Measurements from ENCODE around the gene KMT5B. TPM values are rescaled to one million over a fixed set of nuclear protein-coding genes. Genes with fewer than 3 reads are reported as not detected.

Gene KMT5B
- total RNA-seq, 1 donor from 2014 or later: 32.1 TPM

- Mint-ChIP-seq H3K36me3 (ENCODE audit: low read depth) (peaks cover 2% of the 10 kb centered on the region), H3K9me3 (no peaks in the 10 kb centered on the region), H3K27ac (no peak overlapping the region), H3K4me3 (no peak overlapping the region), H3K27me3 (ENCODE audit: insufficient read depth) (no peaks in the 10 kb centered on the region), H3K4me1 (ENCODE audit: low read depth) (peaks cover 22% of the 10 kb centered on the region)
- intact Hi-C loops (cut with micrococcal nuclease): no loop called here
- no peak for DNase-seq (ENCODE audit: low spot score)
These were observed 20.1 kb downstream of the KMT5B start for GRCh38 chr11:68193018-68193417.

GRCh38 chr11:68191661-68192579 lies 21.2 kb downstream of the KMT5B start:
- DNase-seq (ENCODE audit: low spot score): no peak
- Mint-ChIP-seq H3K27me3 (ENCODE audit: insufficient read depth) (no peaks in the 10 kb centered on the region), H3K4me1 (ENCODE audit: low read depth) (peaks cover 22% of the 10 kb centered on the region), H3K36me3 (ENCODE audit: low read depth) (peaks cover 5% of the 10 kb centered on the region), H3K9me3 (no peaks in the 10 kb centered on the region), H3K27ac (no peak overlapping the region), H3K4me3 (no peak overlapping the region)
- intact Hi-C loops (cut with micrococcal nuclease): no loop called here

- H3K4me3 Mint-ChIP-seq: no peak overlapping the region
- intact Hi-C loops (cut with micrococcal nuclease): no loop called here
- H3K36me3 Mint-ChIP-seq (ENCODE audit: low read depth): peaks cover 5% of the 10 kb centered on the region
- no peak for DNase-seq (ENCODE audit: low spot score)
- H3K9me3 Mint-ChIP-seq: no peaks in the 10 kb centered on the region
- peaks cover 17% of the 10 kb centered on the region for H3K4me1 Mint-ChIP-seq (ENCODE audit: low read depth)
- H3K27me3 Mint-ChIP-seq (ENCODE audit: insufficient read depth): no peaks in the 10 kb centered on the region
- H3K27ac Mint-ChIP-seq: no peak overlapping the region
These were observed 23.2 kb downstream of the KMT5B start for GRCh38 chr11:68189888-68190287.

- Mint-ChIP-seq H3K36me3 (ENCODE audit: low read depth) (peaks cover 6% of the 10 kb centered on the region), H3K27me3 (ENCODE audit: insufficient read depth) (no peaks in the 10 kb centered on the region), H3K27ac (no peak overlapping the region), H3K4me1 (ENCODE audit: low read depth) (peaks cover 17% of the 10 kb centered on the region), H3K4me3 (no peak overlapping the region), H3K9me3 (no peaks in the 10 kb centered on the region)
- intact Hi-C loops (cut with micrococcal nuclease): no loop called here
- DNase-seq (ENCODE audit: low spot score): no peak
These were observed 24.0 kb downstream of the KMT5B start for GRCh38 chr11:68189082-68189481.

- no peak overlapping the region for H3K27ac Mint-ChIP-seq
These were observed 27.0 kb downstream of the KMT5B start for GRCh38 chr11:68186061-68186460.

GRCh38 chr11:68181719-68182451 lies 31.2 kb downstream of the KMT5B start:
- no peak overlapping the region for H3K4me3 Mint-ChIP-seq
- no peaks in the 10 kb centered on the region for H3K27me3 Mint-ChIP-seq (ENCODE audit: insufficient read depth)
- peaks cover 4% of the 10 kb centered on the region for H3K4me1 Mint-ChIP-seq (ENCODE audit: low read depth)
- DNase-seq (ENCODE audit: low spot score): no peak
- intact Hi-C loops (cut with micrococcal nuclease): no loop called here
- no peak overlapping the region for H3K27ac Mint-ChIP-seq
- H3K9me3 Mint-ChIP-seq: no peaks in the 10 kb centered on the region
- H3K36me3 Mint-ChIP-seq (ENCODE audit: low read depth): peaks cover 18% of the 10 kb centered on the region

More at GRCh38 chr11:68186061-68186460, 27.0 kb downstream of the KMT5B start:
- Mint-ChIP-seq H3K9me3 (no peaks in the 10 kb centered on the region), H3K4me1 (ENCODE audit: low read depth) (peaks cover 4% of the 10 kb centered on the region), H3K4me3 (no peak overlapping the region), H3K36me3 (ENCODE audit: low read depth) (peaks cover 11% of the 10 kb centered on the region), H3K27me3 (ENCODE audit: insufficient read depth) (no peaks in the 10 kb centered on the region)
- intact Hi-C loops (cut with micrococcal nuclease): no loop called here
- DNase-seq (ENCODE audit: low spot score): no peak

- intact Hi-C loops (cut with micrococcal nuclease): no loop called here
- H3K27me3 Mint-ChIP-seq (ENCODE audit: insufficient read depth): no peaks in the 10 kb centered on the region
- peaks cover 23% of the 10 kb centered on the region for H3K36me3 Mint-ChIP-seq (ENCODE audit: low read depth)
- no peak overlapping the region for H3K27ac Mint-ChIP-seq
- DNase-seq (ENCODE audit: low spot score): no peak
- no peaks in the 10 kb centered on the region for H3K9me3 Mint-ChIP-seq
- H3K4me1 Mint-ChIP-seq (ENCODE audit: low read depth): peaks cover 4% of the 10 kb centered on the region
- no peak overlapping the region for H3K4me3 Mint-ChIP-seq
These were observed 33.2 kb downstream of the KMT5B start for GRCh38 chr11:68179847-68180246.

- Mint-ChIP-seq H3K4me3 (no peak overlapping the region), H3K4me1 (ENCODE audit: low read depth) (peaks cover under 1% of the 10 kb centered on the region), H3K36me3 (ENCODE audit: low read depth) (peaks cover 29% of the 10 kb centered on the region), H3K9me3 (no peaks in the 10 kb centered on the region), H3K27ac (no peak overlapping the region), H3K27me3 (ENCODE audit: insufficient read depth) (no peaks in the 10 kb centered on the region)
- no peak for DNase-seq (ENCODE audit: low spot score)
- intact Hi-C loops (cut with micrococcal nuclease): no loop called here
These were observed 35.2 kb downstream of the KMT5B start for GRCh38 chr11:68177877-68178276.

- Mint-ChIP-seq H3K36me3 (ENCODE audit: low read depth) (peaks cover 33% of the 10 kb centered on the region), H3K4me3 (no peak overlapping the region), H3K27ac (no peak overlapping the region), H3K27me3 (ENCODE audit: insufficient read depth) (no peaks in the 10 kb centered on the region), H3K4me1 (ENCODE audit: low read depth) (no peaks in the 10 kb centered on the region), H3K9me3 (no peaks in the 10 kb centered on the region)
- DNase-seq (ENCODE audit: low spot score): no peak
- intact Hi-C loops (cut with micrococcal nuclease): no loop called here
These were observed 39.2 kb downstream of the KMT5B start for GRCh38 chr11:68173926-68174325.

- H3K9me3 Mint-ChIP-seq: no peaks in the 10 kb centered on the region
- intact Hi-C loops (cut with micrococcal nuclease): no loop called here
- no peak overlapping the region for H3K4me3 Mint-ChIP-seq
- H3K27me3 Mint-ChIP-seq (ENCODE audit: insufficient read depth): no peaks in the 10 kb centered on the region
- H3K36me3 Mint-ChIP-seq (ENCODE audit: low read depth): peaks cover 32% of the 10 kb centered on the region
- H3K4me1 Mint-ChIP-seq (ENCODE audit: low read depth): no peaks in the 10 kb centered on the region
- DNase-seq (ENCODE audit: low spot score): no peak
- no peak overlapping the region for H3K27ac Mint-ChIP-seq
These were observed 43.7 kb downstream of the KMT5B start for GRCh38 chr11:68169442-68169841.

- H3K4me3 Mint-ChIP-seq: no peak overlapping the region
- H3K9me3 Mint-ChIP-seq: no peaks in the 10 kb centered on the region
- no peak for DNase-seq (ENCODE audit: low spot score)
- peaks cover 24% of the 10 kb centered on the region for H3K36me3 Mint-ChIP-seq (ENCODE audit: low read depth)
- H3K4me1 Mint-ChIP-seq (ENCODE audit: low read depth): no peaks in the 10 kb centered on the region
- intact Hi-C loops (cut with micrococcal nuclease): no loop called here
- H3K27ac Mint-ChIP-seq: no peak overlapping the region
- H3K27me3 Mint-ChIP-seq (ENCODE audit: insufficient read depth): no peaks in the 10 kb centered on the region
These were observed 44.4 kb downstream of the KMT5B start for GRCh38 chr11:68168694-68169093.

- Mint-ChIP-seq H3K27ac (no peak overlapping the region), H3K9me3 (no peaks in the 10 kb centered on the region), H3K36me3 (ENCODE audit: low read depth) (peaks cover 23% of the 10 kb centered on the region), H3K27me3 (ENCODE audit: insufficient read depth) (no peaks in the 10 kb centered on the region), H3K4me1 (ENCODE audit: low read depth) (no peaks in the 10 kb centered on the region), H3K4me3 (no peak overlapping the region)
- intact Hi-C loops (cut with micrococcal nuclease): no loop called here
- DNase-seq (ENCODE audit: low spot score): no peak
These were observed 45.6 kb downstream of the KMT5B start for GRCh38 chr11:68167474-68167873.

GRCh38 chr11:68166969-68167368 lies 46.1 kb downstream of the KMT5B start:
- Mint-ChIP-seq H3K27me3 (ENCODE audit: insufficient read depth) (no peaks in the 10 kb centered on the region), H3K4me3 (no peak overlapping the region), H3K36me3 (ENCODE audit: low read depth) (peaks cover 23% of the 10 kb centered on the region), H3K9me3 (no peaks in the 10 kb centered on the region), H3K27ac (no peak overlapping the region), H3K4me1 (ENCODE audit: low read depth) (no peaks in the 10 kb centered on the region)
- intact Hi-C loops (cut with micrococcal nuclease): no loop called here
- no peak for DNase-seq (ENCODE audit: low spot score)
